Subcutaneous adipose tissue (tissue), 4 donors: ENCODE measurements around the gene RPL10. TPM values are rescaled to one million over a fixed set of nuclear protein-coding genes. Genes with fewer than 3 reads are reported as not detected.

Experiments
- CTCF ChIP-seq: fragments of 450-650 bp; IDR thresholded peaks from one replicate; pipeline ENCODE4 v1.5.1; 2016; ENCODE audit warnings: low read depth, mild to moderate bottlenecking, control low read depth, antibody characterized with exemption, moderate library complexity
- total RNA-seq, 4 donors: library from RNA; depleted of rRNA; stranded (reverse); fragments of >200 nt; gene quantifications; one replicate each; pipeline ENCODE4 v1.1.0, GENCODE V29; 2016

Gene RPL10
- total RNA-seq, 4 donors from 2014 or later: 3,672 to 6,817 (median 5,466) TPM

- TF ChIP-seq CTCF: no peak
Measured at GRCh38 chrX:154435171-154435733, 37.1 kb downstream of the RPL10 start.

GRCh38 chrX:154436374-154436982 lies 38.3 kb downstream of the RPL10 start:
- no peak for TF ChIP-seq CTCF

DNA sequence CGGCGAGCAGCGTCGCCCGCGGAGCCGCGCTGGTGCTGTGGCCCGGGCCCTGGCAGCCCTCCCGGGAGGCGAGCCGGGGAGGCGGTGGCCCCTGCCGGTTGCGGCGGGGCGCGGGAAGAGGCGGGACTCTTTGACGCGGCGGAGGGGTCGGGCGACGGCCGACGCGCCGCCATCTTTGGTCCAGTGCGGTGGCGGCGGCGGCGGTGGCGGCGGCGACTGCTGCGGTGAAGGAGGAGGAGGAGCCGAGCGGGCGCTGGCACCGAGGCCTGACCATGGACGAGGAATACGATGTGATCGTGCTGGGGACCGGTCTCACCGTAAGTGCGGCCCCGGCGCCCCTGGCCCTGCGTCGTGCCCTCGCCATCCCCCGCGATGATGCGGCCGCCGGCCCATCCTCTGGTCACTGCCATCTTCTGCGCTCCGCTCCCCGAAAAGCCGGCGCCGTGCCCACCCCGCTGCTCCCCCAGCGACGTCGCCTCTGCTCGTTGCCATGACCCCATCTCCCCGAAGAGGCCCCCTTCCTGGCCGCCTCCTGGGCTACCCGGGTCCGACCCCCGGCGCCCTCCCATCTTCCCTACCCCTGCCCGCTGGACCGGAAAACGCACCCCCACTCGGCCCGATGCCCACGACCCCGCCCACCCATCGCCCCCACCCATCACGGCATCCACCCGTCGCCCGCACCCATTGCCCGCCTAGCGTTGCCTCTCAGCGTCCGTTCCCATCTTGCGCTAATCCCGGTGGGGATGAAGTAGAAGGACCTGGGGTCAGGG lies 39.0 kb downstream of the RPL10 start, which contains the start of gene GDI1:
TSS of gene GDI1 (plus strand) at position 172 of the 770 bp plus-strand sequence. CDS start at position 273, 101 bp downstream.
- TF ChIP-seq CTCF: no peak

GRCh38 chrX:154437971-154438893 lies 40.1 kb downstream of the RPL10 start:
- TF ChIP-seq CTCF: no peak

DNA sequence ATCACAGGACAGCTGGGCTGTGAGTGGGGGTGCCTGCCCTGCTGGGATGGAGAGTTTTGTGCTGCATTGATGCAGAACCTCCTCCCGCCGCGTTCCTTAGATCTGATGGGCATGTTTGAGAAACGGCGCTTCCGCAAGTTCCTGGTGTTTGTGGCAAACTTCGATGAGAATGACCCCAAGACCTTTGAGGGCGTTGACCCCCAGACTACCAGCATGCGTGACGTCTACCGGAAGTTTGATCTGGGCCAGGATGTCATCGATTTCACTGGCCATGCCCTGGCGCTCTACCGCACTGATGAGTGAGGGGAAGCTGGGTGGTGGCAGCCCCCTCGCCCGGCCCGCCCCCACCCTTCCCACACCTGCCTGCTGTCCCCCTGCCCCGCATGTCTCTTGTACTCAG lies 41.7 kb downstream of the RPL10 start:
- TF ChIP-seq CTCF: no peak

DNA sequence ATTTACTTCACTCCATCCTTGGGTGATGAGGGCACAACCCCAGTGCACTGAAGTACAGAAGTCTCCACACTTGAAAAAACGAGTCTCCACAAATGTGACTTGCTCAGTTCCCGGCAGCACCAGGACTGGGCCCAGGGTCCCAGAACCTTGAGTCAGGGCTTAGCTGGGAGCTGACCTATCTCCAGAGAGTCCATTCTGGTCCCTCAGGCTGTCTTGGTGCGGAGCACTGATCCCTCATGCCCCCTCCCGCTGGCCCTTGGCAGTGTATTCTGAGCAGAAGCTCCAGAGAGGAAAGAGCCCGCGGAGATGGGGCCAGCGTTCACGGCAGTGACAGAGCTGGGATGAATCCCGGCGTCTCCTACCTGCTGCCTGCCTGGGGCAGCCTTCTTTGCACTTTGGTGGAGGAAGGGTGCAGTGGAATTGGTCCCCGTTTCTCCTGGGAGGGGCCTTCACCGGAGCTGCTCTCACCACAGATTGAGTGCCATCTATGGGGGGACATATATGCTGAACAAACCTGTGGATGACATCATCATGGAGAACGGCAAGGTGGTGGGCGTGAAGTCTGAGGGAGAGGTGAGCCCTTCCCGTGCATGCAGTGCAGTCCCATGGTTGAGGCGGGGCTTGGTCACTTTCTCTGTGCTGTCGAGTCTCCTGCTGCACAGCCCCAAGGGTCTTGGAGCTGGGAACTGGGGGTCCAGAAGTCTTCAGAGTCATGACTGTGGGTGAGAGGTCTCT lies 42.6 kb downstream of the RPL10 start:
- TF ChIP-seq CTCF: no peak
